ACC112 (cell line): ENCODE results near the gene CAMSAP1.

Experiments used
- H2AFZ ChIP-seq: fragments of 200-600 bp; sonication (generic); one replicate; pipeline ENCODE4 v1.6.0; 2017; ENCODE audit warnings: antibody characterized with exemption, low read length; ENCODE audit not compliant: unreplicated experiment
- H3K27ac ChIP-seq: fragments of 200-600 bp; sonication (generic); 2 replicates; pipeline ENCODE4 v1.5.1; 2014; ENCODE audit warnings: low read depth, mild to moderate bottlenecking, antibody characterized with exemption, low read length, moderate library complexity
- H3K27me3 ChIP-seq: fragments of 200-600 bp; sonication (generic); 2 replicates; pipeline ENCODE4 v1.6.1; 2014; ENCODE audit warnings: mild to moderate bottlenecking, antibody characterized with exemption, low read length, moderate library complexity, mixed read lengths; ENCODE audit not compliant: insufficient read depth
- H3K36me3 ChIP-seq: fragments of 200-600 bp; sonication (generic); 2 replicates; pipeline ENCODE4 v1.6.1; 2016; ENCODE audit warnings: mild to moderate bottlenecking, antibody characterized with exemption, low read length, moderate library complexity, mixed read lengths; ENCODE audit not compliant: insufficient read depth
- H3K4me1 ChIP-seq: fragments of 200-600 bp; sonication (generic); one replicate; pipeline ENCODE4 v1.6.1; 2016; ENCODE audit warnings: low read length, mixed read lengths; ENCODE audit not compliant: insufficient read depth, unreplicated experiment, control insufficient read depth
- H3K4me3 ChIP-seq: fragments of 200-600 bp; sonication (generic); 2 replicates; pipeline ENCODE4 v1.5.1; 2014; ENCODE audit warnings: mild to moderate bottlenecking, low read depth, low read length
- H3K79me2 ChIP-seq: fragments of 200-600 bp; sonication (generic); one replicate; pipeline ENCODE4 v1.6.0; 2016; ENCODE audit warnings: low read length; ENCODE audit not compliant: control insufficient read depth, unreplicated experiment, insufficient read depth

CAMSAP1 gene

DNA sequence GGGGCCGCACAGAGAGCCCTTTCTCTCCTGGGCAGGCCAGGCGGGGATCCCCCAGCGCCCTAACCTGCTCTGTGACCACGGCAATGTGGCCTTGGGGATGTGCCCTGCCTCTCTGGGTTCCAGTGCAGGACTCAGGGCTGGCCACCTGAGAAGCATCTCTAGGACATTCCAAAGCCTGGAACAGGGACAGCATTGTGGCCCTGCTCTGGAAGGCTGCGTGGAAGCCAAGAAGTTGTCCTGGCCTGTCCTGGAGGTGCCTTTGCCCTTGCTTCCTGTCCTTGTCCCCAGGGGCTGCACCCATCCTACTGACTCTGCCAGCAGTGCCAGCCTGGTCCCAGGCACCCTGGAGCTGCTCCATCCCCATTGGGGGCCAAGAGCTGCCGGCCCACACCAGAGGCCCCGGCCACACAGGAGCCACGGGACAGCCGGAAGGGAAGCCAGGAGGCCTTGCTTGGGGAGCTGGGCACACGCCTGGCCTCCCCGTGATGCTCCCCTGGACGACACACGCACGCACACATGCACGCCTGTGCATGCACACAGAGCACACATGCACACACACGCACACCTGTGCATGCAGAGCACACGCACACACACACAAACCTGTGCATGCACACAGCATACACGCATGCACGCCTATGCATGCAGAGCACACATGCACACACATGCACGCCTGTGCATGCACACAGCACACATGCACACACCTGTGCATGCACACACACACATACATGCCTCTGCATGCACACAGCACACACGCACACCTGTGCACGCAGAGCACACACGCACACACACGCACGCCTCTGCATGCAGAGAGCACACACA lies 20.1 kb upstream of the CAMSAP1 start:
- no peaks in the 10 kb centered on the region for H3K27me3 ChIP-seq
- H3K4me1 ChIP-seq = peaks cover 17% of the 10 kb centered on the region
- no peak overlapping the region for H3K4me3 ChIP-seq
- H2AFZ ChIP-seq = no peak overlapping the region
- no peaks in the 10 kb centered on the region for H3K36me3 ChIP-seq
- no peak overlapping the region for H3K27ac ChIP-seq
- no peaks in the 10 kb centered on the region for H3K79me2 ChIP-seq

DNA sequence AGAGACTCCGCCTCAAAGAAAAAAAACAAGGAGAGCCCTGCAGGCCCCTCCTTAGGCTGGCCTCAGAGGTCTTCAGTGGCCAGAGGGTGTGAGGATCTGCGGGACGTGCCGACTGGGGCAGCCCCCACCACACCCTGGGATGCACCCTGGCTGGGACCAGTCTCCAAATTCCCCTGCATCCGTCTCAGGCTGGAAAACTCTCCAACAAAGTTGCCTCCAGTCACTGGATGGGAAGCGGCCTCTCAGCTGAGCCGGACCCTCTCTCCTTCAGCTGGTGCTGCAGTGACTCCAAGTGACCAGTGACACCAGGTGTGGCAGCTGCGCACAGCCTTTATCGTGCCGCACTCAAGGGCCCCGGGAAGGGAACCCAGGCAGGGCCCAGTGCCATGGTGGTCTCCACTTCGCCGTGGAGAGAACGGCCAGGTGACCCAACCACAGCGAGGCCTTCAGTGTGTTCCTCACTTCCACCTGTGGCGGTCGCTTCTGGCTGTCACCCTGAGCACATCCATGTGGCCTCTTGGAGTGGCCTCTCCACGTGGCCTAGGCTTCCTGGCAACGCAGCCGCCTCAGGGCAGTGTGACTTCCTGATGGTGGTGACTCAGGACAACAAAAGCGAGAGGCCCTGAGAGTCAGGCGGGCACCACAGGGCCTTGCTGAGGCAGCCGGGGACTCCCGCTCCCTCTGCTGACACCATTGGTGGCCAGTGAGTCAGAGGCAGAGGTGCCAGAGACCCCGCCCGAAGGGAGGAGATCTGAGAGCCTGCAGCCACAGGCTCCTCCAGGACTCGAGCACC lies 19.3 kb upstream of the CAMSAP1 start:
- H3K27ac ChIP-seq = peak overlapping the region; percentile 65
- no peak overlapping the region for H2AFZ ChIP-seq
- no peaks in the 10 kb centered on the region for H3K27me3 ChIP-seq
- H3K36me3 ChIP-seq = no peaks in the 10 kb centered on the region
- H3K4me3 ChIP-seq = no peak overlapping the region
- peaks cover 17% of the 10 kb centered on the region for H3K4me1 ChIP-seq
- H3K79me2 ChIP-seq = no peaks in the 10 kb centered on the region

DNA sequence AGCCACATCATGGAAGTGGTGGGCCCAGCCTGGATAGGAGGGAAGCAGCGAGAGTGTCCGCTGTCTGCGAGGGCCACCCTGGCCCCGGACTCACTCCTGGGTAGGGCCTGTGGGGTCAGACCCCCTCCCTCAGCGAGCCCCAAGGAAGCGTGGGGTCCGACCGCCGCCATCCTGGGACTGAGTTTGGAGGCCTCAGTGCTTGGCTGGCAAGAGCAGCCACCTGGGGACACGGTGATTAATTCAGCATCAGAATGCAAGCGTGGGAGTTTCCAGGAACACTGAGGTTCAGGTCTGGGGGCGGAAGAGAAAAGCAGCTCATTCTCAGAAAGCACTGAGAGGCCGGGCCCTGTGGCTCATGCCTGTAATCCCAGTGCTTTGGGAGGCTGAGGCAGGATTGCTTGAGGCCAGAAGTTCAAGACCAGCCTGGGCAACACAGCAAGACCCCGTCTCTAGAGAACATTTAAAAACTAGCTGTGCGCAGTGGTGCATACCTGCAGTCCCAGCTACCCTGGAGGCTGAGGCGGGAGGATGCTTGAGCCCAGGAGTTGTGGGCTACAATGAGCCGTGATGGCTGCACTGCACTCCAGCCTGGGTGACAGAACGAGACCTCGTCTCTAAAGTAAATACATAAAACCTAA lies 18.3 kb upstream of the CAMSAP1 start:
- peaks cover 17% of the 10 kb centered on the region for H3K4me1 ChIP-seq

DNA sequence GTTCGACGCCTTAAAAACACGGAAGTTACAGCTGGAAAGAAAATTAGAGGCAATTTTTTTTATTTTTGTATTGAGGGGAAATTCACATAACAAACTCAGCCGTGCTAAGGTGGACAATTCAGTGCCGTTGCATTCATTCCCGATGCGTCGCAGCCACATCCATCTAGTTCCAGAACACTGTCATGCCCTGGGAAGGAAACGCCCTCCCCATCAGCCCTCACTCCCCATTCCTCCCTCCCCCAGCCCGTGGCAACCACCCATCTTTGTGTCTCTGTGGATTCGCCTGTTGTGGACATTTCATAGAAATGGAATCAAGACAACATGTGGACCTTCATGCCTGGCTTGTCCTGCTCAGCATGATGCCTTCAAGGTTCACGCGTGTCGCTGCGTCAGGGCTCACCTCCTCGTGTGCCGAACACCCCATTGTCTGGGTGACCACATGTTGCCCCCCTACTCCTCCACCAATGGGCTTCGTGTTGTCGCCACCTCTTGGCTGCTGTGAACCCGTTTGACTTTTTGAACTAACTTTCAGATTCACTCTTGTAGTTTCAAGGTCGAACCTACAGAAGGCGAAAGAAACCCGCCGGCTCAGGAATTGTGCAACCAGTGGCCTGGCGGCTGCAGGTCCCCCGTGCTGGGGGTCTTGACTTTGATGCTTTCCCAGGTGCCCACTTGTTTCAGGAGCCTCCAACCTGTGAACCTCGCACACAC lies 17.4 kb upstream of the CAMSAP1 start:
- Histone ChIP-seq H3K4me3 (no peak overlapping the region), H2AFZ (no peak overlapping the region), H3K27ac (no peak overlapping the region), H3K79me2 (no peaks in the 10 kb centered on the region), H3K27me3 (no peaks in the 10 kb centered on the region), H3K4me1 (peaks cover 17% of the 10 kb centered on the region), H3K36me3 (no peaks in the 10 kb centered on the region)

More for the DNA sequence above, 18.3 kb upstream of the CAMSAP1 start:
- Histone ChIP-seq H2AFZ (no peak overlapping the region), H3K36me3 (no peaks in the 10 kb centered on the region), H3K27ac (no peak overlapping the region), H3K4me3 (no peak overlapping the region), H3K79me2 (no peaks in the 10 kb centered on the region), H3K27me3 (no peaks in the 10 kb centered on the region)

DNA sequence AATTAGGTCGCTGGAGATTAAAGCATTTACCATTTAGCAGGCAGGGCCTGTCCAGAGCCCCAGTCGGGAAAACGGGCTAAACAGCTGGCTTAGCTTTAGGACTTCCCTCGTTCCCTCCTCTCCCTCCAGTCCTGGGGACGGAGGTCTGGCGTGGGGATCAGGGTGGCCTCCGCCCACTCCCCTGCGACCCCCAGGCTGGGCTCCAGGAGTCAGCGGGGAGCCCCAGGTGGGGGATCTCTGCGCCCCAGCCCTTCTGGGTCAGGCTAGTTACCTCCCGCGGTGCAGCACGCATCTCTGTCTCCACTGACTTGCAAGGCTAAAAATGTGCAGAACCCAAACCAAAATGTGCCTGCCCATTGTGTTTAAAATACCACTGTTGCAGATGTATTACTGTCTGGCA lies 16.2 kb upstream of the CAMSAP1 start:
- H3K36me3 ChIP-seq = no peaks in the 10 kb centered on the region

DNA sequence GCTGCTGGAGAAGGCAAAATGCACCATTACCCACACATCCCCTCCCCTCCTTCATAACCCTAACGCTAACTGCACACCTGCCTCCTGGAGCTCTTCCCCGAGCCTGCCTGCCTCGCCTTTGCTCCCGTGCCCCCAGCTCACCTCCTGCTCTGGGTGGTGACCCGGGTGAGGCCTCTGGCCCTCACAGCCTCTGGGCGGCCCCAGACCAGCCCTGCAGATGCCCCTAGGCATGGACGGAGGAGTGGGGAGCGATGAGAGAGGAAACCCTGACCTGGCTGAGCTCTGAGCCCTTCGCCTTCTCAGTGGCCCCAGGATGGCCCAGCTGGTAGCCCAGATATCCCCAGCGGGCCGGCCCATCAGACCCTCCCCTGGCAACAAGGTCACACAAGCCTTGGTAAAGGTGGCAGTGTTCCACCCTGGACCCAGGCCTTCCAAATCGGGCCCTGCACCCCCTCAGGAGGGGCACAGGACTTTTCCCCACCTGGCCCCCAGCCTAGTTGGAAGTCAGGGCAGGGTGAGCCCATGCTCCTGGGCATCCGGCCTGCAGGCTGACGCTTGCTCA lies 14.5 kb upstream of the CAMSAP1 start:
- no peaks in the 10 kb centered on the region for H3K79me2 ChIP-seq
- H3K4me3 ChIP-seq = no peak overlapping the region
- H3K4me1 ChIP-seq = peaks cover 10% of the 10 kb centered on the region
- H3K36me3 ChIP-seq = 0 out of 2 replicates have a peak, but pooled peaks cover under 1% of the 10 kb centered on the region
- no peaks in the 10 kb centered on the region for H3K27me3 ChIP-seq
- H2AFZ ChIP-seq = no peak overlapping the region
- H3K27ac ChIP-seq = no peak overlapping the region

More for the DNA sequence above, 16.2 kb upstream of the CAMSAP1 start:
- Histone ChIP-seq H3K27ac (no peak overlapping the region), H3K4me1 (peaks cover 17% of the 10 kb centered on the region), H2AFZ (no peak overlapping the region), H3K4me3 (no peak overlapping the region), H3K79me2 (no peaks in the 10 kb centered on the region), H3K27me3 (no peaks in the 10 kb centered on the region)

DNA sequence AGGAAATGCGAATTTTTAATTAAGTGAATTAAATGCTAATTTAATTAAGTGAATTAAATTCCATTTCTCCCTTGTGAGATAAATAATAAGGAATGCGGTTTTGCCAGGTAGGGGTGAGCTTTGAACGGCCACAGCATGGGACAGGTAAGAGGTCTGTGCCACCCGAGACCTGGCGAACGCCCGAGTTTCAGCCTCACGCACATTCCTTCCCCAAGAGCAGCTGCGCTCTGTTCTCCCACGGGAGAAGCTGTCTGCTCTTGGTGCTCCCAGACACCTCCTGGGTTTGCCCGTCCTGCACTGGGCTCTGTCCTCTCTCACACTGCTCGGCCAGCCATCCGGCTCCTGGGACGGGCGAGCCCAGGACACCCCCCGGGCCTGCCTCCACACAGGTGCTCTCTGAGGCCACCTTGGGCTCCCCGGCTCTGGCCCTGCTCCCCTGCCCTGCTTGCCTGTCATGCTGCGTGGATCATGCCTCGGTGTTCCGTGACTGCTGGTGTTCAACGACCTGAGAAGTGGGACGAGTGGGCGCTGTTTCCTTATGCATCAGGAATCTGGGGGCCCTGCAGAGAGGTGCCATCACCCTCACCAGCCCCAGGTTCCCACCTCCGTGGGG lies 13.7 kb upstream of the CAMSAP1 start:
- no peaks in the 10 kb centered on the region for H3K27me3 ChIP-seq
- H3K36me3 ChIP-seq = peaks cover 8% of the 10 kb centered on the region
- peaks cover 3% of the 10 kb centered on the region for H3K4me1 ChIP-seq
- no peak overlapping the region for H2AFZ ChIP-seq
- H3K27ac ChIP-seq = no peak overlapping the region
- H3K4me3 ChIP-seq = no peak overlapping the region
- no peaks in the 10 kb centered on the region for H3K79me2 ChIP-seq

DNA sequence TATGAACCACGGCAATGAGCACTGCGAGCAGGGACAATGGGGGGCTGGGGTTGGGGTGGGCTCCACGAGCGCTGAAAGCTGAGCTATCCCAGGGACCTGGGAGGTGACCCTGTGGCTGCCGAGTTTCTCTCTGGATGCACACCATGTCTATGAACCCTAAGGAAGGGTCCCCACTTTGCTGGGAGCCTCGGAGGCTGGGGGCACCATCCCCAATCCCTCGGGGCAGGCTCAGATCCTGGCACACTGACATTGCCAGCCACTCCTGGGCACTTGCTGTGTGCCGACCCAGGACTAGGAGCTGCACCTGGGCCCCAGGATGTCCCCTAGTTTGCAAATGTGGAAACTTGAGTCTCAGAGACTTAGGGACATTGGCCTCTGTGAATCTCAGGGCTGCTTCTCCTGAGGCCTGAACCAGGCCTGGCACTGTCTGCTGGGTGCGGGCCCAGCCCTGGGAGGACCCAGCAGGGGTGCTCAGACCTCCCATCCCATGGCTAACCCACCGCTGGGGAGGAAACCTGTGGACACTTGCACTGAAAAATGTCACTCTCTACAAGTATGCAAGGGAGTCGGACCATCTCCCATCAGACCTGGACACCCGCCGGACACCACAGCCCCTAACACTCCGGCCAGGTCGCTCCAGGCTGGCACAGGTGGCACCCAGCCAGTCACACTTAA lies 13.0 kb upstream of the CAMSAP1 start:
- H3K4me1 ChIP-seq = no peaks in the 10 kb centered on the region

DNA sequence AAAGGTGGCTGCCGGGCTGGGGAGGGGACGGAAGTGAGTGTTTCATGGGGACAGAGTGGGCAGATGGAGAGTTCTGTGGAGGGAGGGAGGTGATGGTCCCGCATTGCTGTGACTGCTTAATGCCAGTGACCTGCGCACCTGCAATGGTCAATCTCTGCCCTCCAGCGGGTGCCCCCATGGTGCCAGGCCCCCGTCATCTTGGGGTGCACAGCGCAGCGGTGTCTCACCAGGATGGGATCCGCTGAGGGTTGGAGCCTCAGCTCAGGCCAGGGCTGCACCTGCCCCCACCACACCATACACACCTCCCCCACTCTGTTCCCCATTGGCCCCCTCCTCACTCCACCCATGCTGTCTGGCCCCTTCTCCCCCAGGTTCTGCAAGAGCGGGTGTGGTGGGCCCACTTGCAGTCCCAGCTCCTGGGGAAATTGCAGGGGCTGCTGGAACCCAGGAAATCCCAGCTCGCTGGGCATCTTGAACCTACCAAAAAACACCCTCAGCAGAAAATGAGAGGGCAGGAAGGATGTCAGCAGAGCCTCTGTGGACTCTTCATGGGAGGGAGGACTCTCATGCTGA lies 12.1 kb upstream of the CAMSAP1 start:
- peaks cover 25% of the 10 kb centered on the region for H3K36me3 ChIP-seq
- H3K27me3 ChIP-seq = no peaks in the 10 kb centered on the region
- no peak overlapping the region for H3K27ac ChIP-seq
- no peak overlapping the region for H3K4me3 ChIP-seq
- no peak overlapping the region for H2AFZ ChIP-seq
- H3K4me1 ChIP-seq = no peaks in the 10 kb centered on the region
- no peaks in the 10 kb centered on the region for H3K79me2 ChIP-seq

More for the DNA sequence above, 13.0 kb upstream of the CAMSAP1 start:
- H3K36me3 ChIP-seq = peaks cover 15% of the 10 kb centered on the region
- H3K79me2 ChIP-seq = no peaks in the 10 kb centered on the region
- H3K27ac ChIP-seq = no peak overlapping the region
- no peak overlapping the region for H3K4me3 ChIP-seq
- H2AFZ ChIP-seq = no peak overlapping the region
- H3K27me3 ChIP-seq = no peaks in the 10 kb centered on the region
